Neural crest cell (in vitro differentiated cells): ENCODE measurements around the gene CELF4. TPM values are rescaled to one million over a fixed set of nuclear protein-coding genes. Genes with fewer than 3 reads are reported as not detected.

Experiments
- DNase-seq: peaks from one replicate; pipeline ENCODE4 v3.0.0; 2021; ENCODE audit warnings: low read depth, mixed read lengths, low spot score
- H3K27ac Mint-ChIP-seq: one replicate; pipeline ENCODE4 v1.8.0; 2021; ENCODE audit warnings: mild to moderate bottlenecking, mixed read lengths; ENCODE audit not compliant: unreplicated experiment
- H3K27me3 Mint-ChIP-seq: 2 replicates; pipeline ENCODE4 v1.8.0; 2021; ENCODE audit warnings: low read depth, mild to moderate bottlenecking, mixed read lengths
- H3K36me3 Mint-ChIP-seq: 2 replicates; pipeline ENCODE4 v1.8.0; 2021; ENCODE audit warnings: low read depth, mild to moderate bottlenecking, mixed read lengths
- H3K4me1 Mint-ChIP-seq: 2 replicates; pipeline ENCODE4 v1.8.0; 2021; ENCODE audit warnings: mixed read lengths
- H3K4me3 Mint-ChIP-seq: one replicate; pipeline ENCODE4 v1.8.0; 2021; ENCODE audit warnings: mild to moderate bottlenecking, mixed read lengths
- H3K9me3 Mint-ChIP-seq: 2 replicates; pipeline ENCODE4 v1.8.0; 2021; ENCODE audit warnings: mixed read lengths
- total RNA-seq: library from RNA; stranded (reverse); gene quantifications from 2 replicates; pipeline ENCODE4 v1.2.1, GENCODE V29; 2021
- TF ChIP-seq, protein P1 (sequence below): fragments of 200-600 bp; sonication (generic); conservative IDR thresholded peaks from 2 replicates; pipeline ENCODE4 v1.5.0; 2021; ENCODE audit warnings: antibody characterized with exemption, mild to moderate bottlenecking

CELF4 gene
- total RNA-seq, 1 donor from 2014 or later: 1.9 TPM

DNA sequence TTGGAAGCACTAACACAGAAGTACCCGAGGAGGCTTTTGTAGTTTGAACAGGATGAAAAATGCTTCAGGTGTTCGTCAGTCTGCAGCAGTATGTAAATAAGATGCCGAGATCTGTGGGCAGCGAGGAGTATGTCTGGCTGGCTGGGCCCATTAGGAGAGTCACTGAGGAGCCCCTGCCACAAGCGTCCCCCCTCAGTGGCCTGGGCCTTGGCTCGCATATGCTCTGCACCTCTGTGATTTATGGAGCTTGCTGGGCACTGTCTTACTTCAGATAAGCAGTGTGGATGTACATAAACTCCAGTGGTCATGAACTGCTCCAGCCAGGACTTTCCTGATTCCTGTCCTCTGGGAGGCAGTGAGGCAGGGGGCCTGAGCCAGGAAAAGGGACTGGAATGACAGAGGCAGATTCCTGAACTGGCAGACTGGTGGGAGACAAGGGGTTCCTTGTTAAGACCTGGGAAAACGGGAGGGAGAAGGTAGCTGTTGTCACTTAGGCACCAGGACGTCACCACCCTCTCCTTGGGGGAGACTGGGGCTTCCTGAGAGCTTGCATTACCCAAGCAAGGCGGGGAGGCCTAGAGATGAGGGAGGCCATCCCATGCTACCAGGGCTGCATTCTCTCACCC lies 46.0 kb downstream of the CELF4 start:
- no peaks in the 10 kb centered on the region for H3K36me3 Mint-ChIP-seq
- H3K4me1 Mint-ChIP-seq: peaks cover 20% of the 10 kb centered on the region
- no peak overlapping the region for H3K4me3 Mint-ChIP-seq
- DNase-seq: no peak
- no peaks in the 10 kb centered on the region for H3K9me3 Mint-ChIP-seq
- no peak overlapping the region for H3K27ac Mint-ChIP-seq
- peaks cover 28% of the 10 kb centered on the region for H3K27me3 Mint-ChIP-seq
- TF ChIP-seq, protein P1, sequence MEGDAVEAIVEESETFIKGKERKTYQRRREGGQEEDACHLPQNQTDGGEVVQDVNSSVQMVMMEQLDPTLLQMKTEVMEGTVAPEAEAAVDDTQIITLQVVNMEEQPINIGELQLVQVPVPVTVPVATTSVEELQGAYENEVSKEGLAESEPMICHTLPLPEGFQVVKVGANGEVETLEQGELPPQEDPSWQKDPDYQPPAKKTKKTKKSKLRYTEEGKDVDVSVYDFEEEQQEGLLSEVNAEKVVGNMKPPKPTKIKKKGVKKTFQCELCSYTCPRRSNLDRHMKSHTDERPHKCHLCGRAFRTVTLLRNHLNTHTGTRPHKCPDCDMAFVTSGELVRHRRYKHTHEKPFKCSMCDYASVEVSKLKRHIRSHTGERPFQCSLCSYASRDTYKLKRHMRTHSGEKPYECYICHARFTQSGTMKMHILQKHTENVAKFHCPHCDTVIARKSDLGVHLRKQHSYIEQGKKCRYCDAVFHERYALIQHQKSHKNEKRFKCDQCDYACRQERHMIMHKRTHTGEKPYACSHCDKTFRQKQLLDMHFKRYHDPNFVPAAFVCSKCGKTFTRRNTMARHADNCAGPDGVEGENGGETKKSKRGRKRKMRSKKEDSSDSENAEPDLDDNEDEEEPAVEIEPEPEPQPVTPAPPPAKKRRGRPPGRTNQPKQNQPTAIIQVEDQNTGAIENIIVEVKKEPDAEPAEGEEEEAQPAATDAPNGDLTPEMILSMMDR: no peak

DNA sequence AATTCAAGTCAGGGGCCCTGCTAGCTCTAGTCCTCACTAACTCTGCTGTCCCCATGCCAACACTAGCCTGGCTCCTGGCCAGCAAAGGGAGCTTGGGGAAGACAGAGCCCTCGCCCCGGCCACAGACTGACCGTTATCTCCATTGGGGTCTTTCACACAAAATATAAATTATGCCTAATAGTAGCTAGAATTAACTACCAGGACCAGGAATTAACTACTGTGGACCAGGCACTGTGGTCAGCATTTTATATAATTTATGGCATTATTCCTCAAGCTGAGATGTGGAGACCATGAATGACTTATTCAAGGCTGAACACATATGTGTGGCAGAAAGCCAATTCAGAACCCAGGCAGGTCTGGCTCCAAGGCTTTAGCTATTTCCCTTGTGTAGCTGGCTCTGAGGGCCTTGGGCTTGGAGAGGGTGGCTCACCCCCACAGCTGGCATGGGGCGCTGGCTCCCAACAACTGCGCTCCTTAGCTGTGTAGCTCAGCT lies 49.2 kb downstream of the CELF4 start:
- TF ChIP-seq, protein P1: no peak
- Mint-ChIP-seq H3K27ac (no peak overlapping the region), H3K4me3 (no peak overlapping the region), H3K36me3 (no peaks in the 10 kb centered on the region), H3K9me3 (no peaks in the 10 kb centered on the region), H3K27me3 (peaks cover 6% of the 10 kb centered on the region), H3K4me1 (peaks cover 20% of the 10 kb centered on the region)
- DNase-seq: no peak

GRCh38 chr18:37514953-37515352 lies 50.6 kb downstream of the CELF4 start:
- Mint-ChIP-seq H3K4me3 (no peak overlapping the region), H3K36me3 (no peaks in the 10 kb centered on the region), H3K27ac (no peak overlapping the region), H3K9me3 (peaks cover 1% of the 10 kb centered on the region), H3K27me3 (peaks cover 6% of the 10 kb centered on the region), H3K4me1 (peaks cover 23% of the 10 kb centered on the region)
- DNase-seq: no peak
- TF ChIP-seq, protein P1: no peak

DNA sequence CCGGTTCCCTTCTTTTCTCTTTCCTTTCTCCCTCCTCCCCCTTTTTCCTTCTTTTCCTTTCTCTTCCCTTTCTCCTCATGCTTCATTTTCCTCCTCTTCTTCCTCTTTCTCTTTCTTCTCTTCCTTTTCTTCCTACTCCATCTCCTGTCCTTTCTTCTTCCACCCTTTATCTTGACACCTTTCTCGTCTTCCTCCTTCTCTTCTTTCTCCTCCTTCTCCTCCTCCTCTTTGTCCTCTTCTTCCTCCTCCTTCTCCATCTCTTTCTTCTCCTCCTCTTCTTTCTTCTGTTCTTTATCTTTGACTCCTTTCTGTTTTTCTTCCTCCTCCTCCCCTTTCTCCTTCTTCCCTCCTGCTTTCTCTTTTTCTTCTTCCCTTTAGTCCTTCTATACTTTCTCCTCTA lies 53.2 kb downstream of the CELF4 start:
- TF ChIP-seq, protein P1: no peak
- Mint-ChIP-seq H3K27me3 (peaks cover 6% of the 10 kb centered on the region), H3K4me3 (no peak overlapping the region), H3K27ac (peak overlapping the region; percentile 59), H3K9me3 (peaks cover 6% of the 10 kb centered on the region), H3K4me1 (peaks cover 17% of the 10 kb centered on the region), H3K36me3 (no peaks in the 10 kb centered on the region)
- DNase-seq: no peak

GRCh38 chr18:37511721-37512298 lies 53.8 kb downstream of the CELF4 start:
- H3K27me3 Mint-ChIP-seq: peaks cover 6% of the 10 kb centered on the region
- TF ChIP-seq, protein P1: no peak
- H3K9me3 Mint-ChIP-seq: peaks cover 6% of the 10 kb centered on the region
- peaks cover 17% of the 10 kb centered on the region for H3K4me1 Mint-ChIP-seq
- no peaks in the 10 kb centered on the region for H3K36me3 Mint-ChIP-seq
- no peak for DNase-seq
- no peak overlapping the region for H3K4me3 Mint-ChIP-seq
- H3K27ac Mint-ChIP-seq: peak overlapping the region; percentile 59
